ENCODE results near the gene TBCCD1. TPM values are rescaled to one million over a fixed set of nuclear protein-coding genes. Genes with fewer than 3 reads are reported as not detected.

Gene TBCCD1
- polyA plus RNA-seq, 1 donor from 2014 or later, result 13.4 TPM

DNA sequence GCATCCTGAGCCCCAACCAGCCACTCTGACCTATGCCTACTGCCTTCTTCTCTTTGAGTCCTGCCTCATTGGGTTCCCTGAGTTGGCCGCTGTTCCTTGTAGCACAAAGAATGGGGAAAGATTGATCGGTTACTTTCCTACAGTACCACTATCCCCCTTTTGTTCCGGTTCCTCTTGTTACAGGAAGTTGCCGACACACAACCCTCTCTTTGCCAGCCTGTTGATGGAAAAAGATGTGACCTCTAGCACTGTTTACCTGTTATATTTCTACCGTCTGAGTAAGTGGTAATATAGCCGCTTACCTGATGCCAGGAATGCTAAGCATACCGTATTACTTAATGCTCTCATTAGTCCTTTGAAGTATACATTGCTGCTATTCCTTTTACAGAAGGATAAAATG, 36.0 kb upstream of the TBCCD1 start:
- Histone ChIP-seq H3K4me2 (ENCODE audit: low read length) (no peak overlapping the region), H3K9me2 (ENCODE audit: insufficient read depth, low read length) (no peaks in the 10 kb centered on the region), H3F3A (ENCODE audit: insufficient read depth, low read length, poor library complexity, severe bottlenecking) (no peaks in the 10 kb centered on the region), H3K9me3 (ENCODE audit: low read length) (no peaks in the 10 kb centered on the region), H2AFZ (ENCODE audit: low read depth, low read length) (no peak overlapping the region), H3K9ac (ENCODE audit: low read length) (no peak overlapping the region), H3K4me3 (ENCODE audit: low read length) (no peak overlapping the region), H4K20me1 (ENCODE audit: insufficient read depth) (no peaks in the 10 kb centered on the region), H3K27me3 (ENCODE audit: insufficient read depth, low read depth, low read length) (no peaks in the 10 kb centered on the region), H3K27ac (ENCODE audit: low read length) (no peak overlapping the region), H3K79me2 (replicated peaks; ENCODE audit: insufficient read depth, low read length) (no peaks in the 10 kb centered on the region), H3K36me3 (ENCODE audit: insufficient read depth, low read length) (no peaks in the 10 kb centered on the region)
- TF ChIP-seq EZH2 (IDR thresholded peaks at IDR 0.05; ENCODE audit: borderline replicate concordance, insufficient read depth, low read length, poor library complexity, severe bottlenecking), result no peak
- no peak for TF ChIP-seq EP300 (conservative IDR thresholded peaks at IDR 0.05; ENCODE audit: poor library complexity, severe bottlenecking)
- TF ChIP-seq MXI1 (conservative IDR thresholded peaks at IDR 0.05; ENCODE audit: poor library complexity, severe bottlenecking), result no peak
- TF ChIP-seq POLR2AphosphoS5 (IDR thresholded peaks at IDR 0.05), result no peak
- no peak for TF ChIP-seq REST (IDR thresholded peaks at IDR 0.05; ENCODE audit: borderline replicate concordance)
- no peak for TF ChIP-seq RAD21 (conservative IDR thresholded peaks at IDR 0.05)
- no peak for TF ChIP-seq SMC3 (conservative IDR thresholded peaks at IDR 0.05; ENCODE audit: poor library complexity)
- TF ChIP-seq TAF1 (IDR thresholded peaks at IDR 0.05; ENCODE audit: low read depth), result no peak
- TF ChIP-seq, protein P1, sequence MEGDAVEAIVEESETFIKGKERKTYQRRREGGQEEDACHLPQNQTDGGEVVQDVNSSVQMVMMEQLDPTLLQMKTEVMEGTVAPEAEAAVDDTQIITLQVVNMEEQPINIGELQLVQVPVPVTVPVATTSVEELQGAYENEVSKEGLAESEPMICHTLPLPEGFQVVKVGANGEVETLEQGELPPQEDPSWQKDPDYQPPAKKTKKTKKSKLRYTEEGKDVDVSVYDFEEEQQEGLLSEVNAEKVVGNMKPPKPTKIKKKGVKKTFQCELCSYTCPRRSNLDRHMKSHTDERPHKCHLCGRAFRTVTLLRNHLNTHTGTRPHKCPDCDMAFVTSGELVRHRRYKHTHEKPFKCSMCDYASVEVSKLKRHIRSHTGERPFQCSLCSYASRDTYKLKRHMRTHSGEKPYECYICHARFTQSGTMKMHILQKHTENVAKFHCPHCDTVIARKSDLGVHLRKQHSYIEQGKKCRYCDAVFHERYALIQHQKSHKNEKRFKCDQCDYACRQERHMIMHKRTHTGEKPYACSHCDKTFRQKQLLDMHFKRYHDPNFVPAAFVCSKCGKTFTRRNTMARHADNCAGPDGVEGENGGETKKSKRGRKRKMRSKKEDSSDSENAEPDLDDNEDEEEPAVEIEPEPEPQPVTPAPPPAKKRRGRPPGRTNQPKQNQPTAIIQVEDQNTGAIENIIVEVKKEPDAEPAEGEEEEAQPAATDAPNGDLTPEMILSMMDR (IDR thresholded peaks at IDR 0.05; ENCODE audit: poor library complexity, severe bottlenecking), result no peak

GRCh38 chr3:186600896-186601295, 33.8 kb upstream of the TBCCD1 start:
- Histone ChIP-seq H4K20me1 (ENCODE audit: insufficient read depth) (no peaks in the 10 kb centered on the region), H3K36me3 (ENCODE audit: insufficient read depth, low read length) (no peaks in the 10 kb centered on the region), H3K9me3 (ENCODE audit: low read length) (no peaks in the 10 kb centered on the region), H3K9ac (ENCODE audit: low read length) (no peak overlapping the region), H2AFZ (ENCODE audit: low read depth, low read length) (no peak overlapping the region), H3K27me3 (ENCODE audit: insufficient read depth, low read depth, low read length) (no peaks in the 10 kb centered on the region), H3F3A (ENCODE audit: insufficient read depth, low read length, poor library complexity, severe bottlenecking) (no peaks in the 10 kb centered on the region), H3K9me2 (ENCODE audit: insufficient read depth, low read length) (no peaks in the 10 kb centered on the region), H3K27ac (ENCODE audit: low read length) (no peak overlapping the region), H3K4me3 (ENCODE audit: low read length) (no peak overlapping the region), H3K4me2 (ENCODE audit: low read length) (no peak overlapping the region), H3K79me2 (replicated peaks; ENCODE audit: insufficient read depth, low read length) (no peaks in the 10 kb centered on the region)
- TF ChIP-seq TAF1 (IDR thresholded peaks at IDR 0.05; ENCODE audit: low read depth), result no peak
- no peak for TF ChIP-seq RAD21 (conservative IDR thresholded peaks at IDR 0.05)
- no peak for TF ChIP-seq SMC3 (conservative IDR thresholded peaks at IDR 0.05; ENCODE audit: poor library complexity)
- TF ChIP-seq EP300 (conservative IDR thresholded peaks at IDR 0.05; ENCODE audit: poor library complexity, severe bottlenecking), result no peak

DNA sequence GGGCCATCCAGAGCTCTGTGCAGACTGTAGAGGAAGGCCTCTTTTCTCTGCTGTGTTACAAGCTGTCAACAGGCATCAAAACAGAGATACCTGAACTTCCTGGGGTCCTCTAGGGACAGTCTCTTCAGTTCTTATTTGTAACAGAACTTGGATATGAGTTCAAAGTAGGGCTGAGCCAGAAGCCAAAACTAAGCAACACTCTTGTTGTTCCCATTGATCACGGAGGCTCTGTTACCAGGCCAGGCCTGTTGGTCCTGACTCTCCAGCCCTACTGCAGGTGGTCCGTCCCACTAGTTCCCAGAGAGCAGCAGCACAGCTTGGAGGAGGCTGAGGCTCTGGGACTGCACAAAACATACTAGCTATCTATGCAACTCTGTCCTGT, 32.6 kb upstream of the TBCCD1 start:
- Histone ChIP-seq H4K20me1 (ENCODE audit: insufficient read depth) (no peaks in the 10 kb centered on the region), H3K36me3 (ENCODE audit: insufficient read depth, low read length) (no peaks in the 10 kb centered on the region), H3K79me2 (replicated peaks; ENCODE audit: insufficient read depth, low read length) (no peaks in the 10 kb centered on the region), H3K9me3 (ENCODE audit: low read length) (no peaks in the 10 kb centered on the region), H3K27ac (ENCODE audit: low read length) (no peak overlapping the region), H3K4me2 (ENCODE audit: low read length) (no peak overlapping the region), H3K27me3 (ENCODE audit: insufficient read depth, low read depth, low read length) (no peaks in the 10 kb centered on the region), H3K9ac (ENCODE audit: low read length) (no peak overlapping the region), H2AFZ (ENCODE audit: low read depth, low read length) (no peak overlapping the region), H3K4me3 (ENCODE audit: low read length) (no peak overlapping the region), H3F3A (ENCODE audit: insufficient read depth, low read length, poor library complexity, severe bottlenecking) (no peaks in the 10 kb centered on the region), H3K9me2 (ENCODE audit: insufficient read depth, low read length) (no peaks in the 10 kb centered on the region)
- TF ChIP-seq EP300 (conservative IDR thresholded peaks at IDR 0.05; ENCODE audit: poor library complexity, severe bottlenecking) (no peak), SMC3 (conservative IDR thresholded peaks at IDR 0.05; ENCODE audit: poor library complexity) (no peak), EZH2 (IDR thresholded peaks at IDR 0.05; ENCODE audit: borderline replicate concordance, insufficient read depth, low read length, poor library complexity, severe bottlenecking) (no peak), RAD21 (conservative IDR thresholded peaks at IDR 0.05) (no peak), MXI1 (conservative IDR thresholded peaks at IDR 0.05; ENCODE audit: poor library complexity, severe bottlenecking) (no peak), POLR2AphosphoS5 (IDR thresholded peaks at IDR 0.05) (no peak), REST (IDR thresholded peaks at IDR 0.05; ENCODE audit: borderline replicate concordance) (no peak), TAF1 (IDR thresholded peaks at IDR 0.05; ENCODE audit: low read depth) (no peak)
- TF ChIP-seq, protein P1 (IDR thresholded peaks at IDR 0.05; ENCODE audit: poor library complexity, severe bottlenecking), result no peak

All from neural cell (in vitro differentiated cells).